HCT116 (cell line): ENCODE measurements around the gene RBMX2. TPM values are rescaled to one million over a fixed set of nuclear protein-coding genes. Genes with fewer than 3 reads are reported as not detected.

Experiments used
- ATAC-seq: fragments of 200-7000 bp; cut with Tn5 transposase; 2 replicates; pipeline ENCODE4 v1.9.1; 2020; ENCODE audit warnings: mild to moderate bottlenecking, moderate library complexity
- BruUV-seq: library from RNA; stranded (reverse); fragments of 400-500 nt; replicated peaks from 2 replicates; lab custom pipeline; 2021; lab: Mats Ljungman, UMichigan
- CTCF ChIA-PET: fragments of 300-600 bp; sonication (Branson Sonifier 250); formaldehyde crosslinking; loops from one replicate; lab custom pipeline; 2021; ENCODE audit warnings: antibody characterized with exemption; lab: Charles Lee
- POLR2A ChIA-PET: fragments of 300-600, 350-600 bp; sonication (Branson Sonifier 250); formaldehyde crosslinking; loops from one replicate; lab custom pipeline; 2021; ENCODE audit warnings: antibody characterized with exemption; lab: Charles Lee
- RAD21 ChIA-PET, 2 experiments: fragments of 300-600 bp; sonication (Branson Sonifier 250); formaldehyde crosslinking; loops; one replicate each; lab custom pipeline; 2023; ENCODE audit warnings: low total read pairs in 2 of 2; ENCODE audit not compliant: uncharacterized antibody in 2 of 2, unreplicated experiment in 2 of 2, low non-redundant PET in 1 of 2; lab: Charles Lee
- DNase-seq: peaks from one replicate; pipeline ENCODE4 v3.0.0-alpha.2; 2010; ENCODE audit warnings: low read depth, low spot score
- H2AFZ ChIP-seq: fragments of 200-600 bp; shearing (Covaris generic), sonication (generic); 2 replicates; pipeline ENCODE4 v1.6.1; 2017; ENCODE audit warnings: low read depth, mixed run types, mixed read lengths, antibody characterized with exemption, low read length; ENCODE audit not compliant: poor library complexity, severe bottlenecking
- H3K27ac ChIP-seq: 2 replicates; pipeline ENCODE4 v1.5.1; 2012; ENCODE audit warnings: low read depth, low read length
- H3K27me3 ChIP-seq: fragments of 200-600 bp; sonication (generic); 2 replicates; pipeline ENCODE4 v1.6.1; 2016; ENCODE audit warnings: mixed run types, low read length, mixed read lengths; ENCODE audit not compliant: insufficient read depth
- H3K36me3 ChIP-seq, 2 experiments: fragments of 200-500 bp in 1 of 2; fragments of 200-600 bp in 1 of 2; sonication (Bioruptor generic) in 1 of 2; sonication (generic) in 1 of 2; 2 replicates each; pipeline versions ENCODE4 v1.5.1 to v1.6.1; 2014 to 2016; ENCODE audit warnings: low read length in 2 of 2, inconsistent platforms in 1 of 2, mixed read lengths in 1 of 2, mixed run types in 1 of 2; ENCODE audit not compliant: insufficient read depth in 2 of 2, control insufficient read depth in 1 of 2
- H3K4me1 ChIP-seq, 2 experiments: fragments of 200-600 bp in 1 of 2; sonication (generic) in 1 of 2; 2 replicates each; pipeline versions ENCODE4 v1.5.1 to v1.6.1; 2012 to 2017; ENCODE audit warnings: low read length in 2 of 2, inconsistent platforms in 1 of 2, mild to moderate bottlenecking in 1 of 2, mixed read lengths in 1 of 2, mixed run types in 1 of 2, moderate library complexity in 1 of 2; ENCODE audit not compliant: insufficient read depth in 2 of 2, control insufficient read depth in 1 of 2
- H3K4me2 ChIP-seq: fragments of 200-600 bp; sonication (generic); 2 replicates; pipeline ENCODE4 v1.6.1; 2017; ENCODE audit warnings: mixed run types, low read length, mixed read lengths
- H3K4me3 ChIP-seq, 2 experiments: fragments of 200-600 bp in 1 of 2; sonication (generic) in 1 of 2; replicated peaks in 1 of 2; 2 replicates each; pipeline ENCODE4 v1.5.1; 2011 to 2016; ENCODE audit warnings: low read length in 2 of 2, control low read depth in 1 of 2, low read depth in 1 of 2, mild to moderate bottlenecking in 1 of 2, mixed read lengths in 1 of 2, mixed run types in 1 of 2
- H3K79me2 ChIP-seq: fragments of 200-600 bp; sonication (generic); 2 replicates; pipeline ENCODE4 v1.6.1; 2017; ENCODE audit warnings: mild to moderate bottlenecking, mixed run types, low read length, moderate library complexity, mixed read lengths; ENCODE audit not compliant: insufficient read depth
- H3K9ac ChIP-seq: fragments of 200-600 bp; sonication (generic); 2 replicates; pipeline ENCODE4 v1.6.1; 2016; ENCODE audit warnings: low read length, mixed read lengths
- H3K9me2 ChIP-seq: fragments of 200-600 bp; sonication (generic), shearing (Covaris generic); 2 replicates; pipeline ENCODE4 v1.6.1; 2017; ENCODE audit warnings: mixed run types, mild to moderate bottlenecking, moderate library complexity; ENCODE audit not compliant: insufficient read depth
- H3K9me3 ChIP-seq, 2 experiments: fragments of 200-500 bp in 1 of 2; fragments of 200-600 bp in 1 of 2; sonication (Bioruptor generic) in 1 of 2; sonication (generic) in 1 of 2; 2 replicates each; pipeline ENCODE4 v1.6.1; 2014 to 2017; ENCODE audit warnings: low read length in 2 of 2, mixed read lengths in 2 of 2, inconsistent platforms in 1 of 2, low read depth in 1 of 2, mild to moderate bottlenecking in 1 of 2, mixed run types in 1 of 2, moderate library complexity in 1 of 2; ENCODE audit not compliant: control insufficient read depth in 1 of 2, insufficient read depth in 1 of 2
- H4K20me1 ChIP-seq: fragments of 200-600 bp; sonication (generic), shearing (Covaris generic); 2 replicates; pipeline ENCODE4 v1.6.1; 2017; ENCODE audit warnings: mixed run types, mild to moderate bottlenecking, moderate library complexity; ENCODE audit not compliant: insufficient read depth
- CEBPB ChIP-seq: IDR thresholded peaks from 2 replicates; pipeline ENCODE4 v1.6.1; 2012; ENCODE audit warnings: low read depth
- EZH2 ChIP-seq: fragments of 200-600 bp; sonication (generic); IDR thresholded peaks from 2 replicates; pipeline ENCODE4 v1.6.1; 2017; ENCODE audit warnings: antibody characterized with exemption, mixed run types
- POLR2A ChIP-seq: IDR thresholded peaks from 2 replicates; pipeline ENCODE4 v1.7.0; 2011; ENCODE audit warnings: borderline replicate concordance; ENCODE audit not compliant: insufficient read depth, insufficient read length; ENCODE audit errors: extremely low read depth
- SP1 ChIP-seq: IDR thresholded peaks from 2 replicates; pipeline ENCODE4 v1.6.1; 2012; ENCODE audit warnings: low read depth
- ZFX ChIP-seq: fragments of 450-650 bp; IDR thresholded peaks from 2 replicates; pipeline ENCODE4 v1.6.1; 2017
- intact Hi-C: fragments of 100-400 bp; cut with micrococcal nuclease; formaldehyde crosslinking; loops from 2 replicates; pipeline ENCODE4 v1.10.0; 2022
- total RNA-seq: library from RNA; stranded (reverse); gene quantifications from one replicate; pipeline ENCODE4 v1.2.1, GENCODE V29; 2021; ENCODE audit not compliant: unreplicated experiment

Gene RBMX2
- total RNA-seq, 1 experiment from 2014 or later = 18.9 TPM

GRCh38 chrX:130402208-130402684 is 459 bp downstream of the RBMX2 start:
- peak overlapping the region; percentile 69 for H3K9ac ChIP-seq
- 0 out of 2 replicates have a peak overlapping the region, but pooled peaks have one; percentile 63 for H3K27ac ChIP-seq
- peak overlapping the region; percentile 84 for H3K4me2 ChIP-seq
- CTCF ChIA-PET = no interaction called here
- no peak for TF ChIP-seq ZFX
- H3K9me2 ChIP-seq = no peaks in the 10 kb centered on the region
- DNase-seq = no peak
- peaks cover 12% of the 10 kb centered on the region for H3K79me2 ChIP-seq
- no peaks in the 10 kb centered on the region for H3K9me3 ChIP-seq
- ATAC-seq = no peak; the same call in 1 of the 2 replicates
- no peak overlapping the region for H2AFZ ChIP-seq
- no peaks in the 10 kb centered on the region for H4K20me1 ChIP-seq
- RAD21 ChIA-PET = no interaction called here
- TSS peak; percentile 70 for BruUV-seq
- no peaks in the 10 kb centered on the region for H3K27me3 ChIP-seq
- intact Hi-C loops = no loop called here
- H3K4me3 ChIP-seq = peak overlapping the region; percentile 68 to 83
- no peaks in the 10 kb centered on the region for H3K36me3 ChIP-seq
- POLR2A ChIA-PET = no interaction called here
- H3K4me1 ChIP-seq = no peaks in the 10 kb centered on the region

GRCh38 chrX:130413415-130413814 is 11.6 kb downstream of the RBMX2 start:
- DNase-seq = no peak
- Histone ChIP-seq H3K36me3 (0 out of 4 replicates have a peak, but pooled peaks cover 0 to 9% of the 10 kb centered on the region in 2 experiments), H3K27me3 (no peaks in the 10 kb centered on the region), H3K27ac (no peak overlapping the region), H3K9me2 (no peaks in the 10 kb centered on the region), H3K9ac (no peak overlapping the region), H3K4me3 (no peak overlapping the region), H3K4me2 (no peak overlapping the region), H3K4me1 (no peaks in the 10 kb centered on the region), H3K9me3 (no peaks in the 10 kb centered on the region), H3K79me2 (no peaks in the 10 kb centered on the region; the same call in 1 of the 2 replicates), H4K20me1 (no peaks in the 10 kb centered on the region), H2AFZ (no peak overlapping the region)
- TF ChIP-seq CEBPB (no peak), EZH2 (no peak), SP1 (no peak), POLR2A (no peak)
- POLR2A ChIA-PET = no interaction called here
- no peak for ATAC-seq
- no TSS peak for BruUV-seq
- RAD21 ChIA-PET = no interaction called here
- intact Hi-C loops = no loop called here
- CTCF ChIA-PET = no interaction called here
